Inflammatory macrophage (primary cell): Measurements from ENCODE around the gene PER2.
"Not testable (repeated sequence)": the region's sequence is repeated elsewhere in the genome, so short reads cannot be mapped to it uniquely, and the experiment has no call there.

Source experiments
- DNase-seq, 2 donors: peaks; one replicate each; pipeline ENCODE4 v3.0.0-alpha.2; 2020 to 2022

PER2 gene

GRCh38 chr2:238288650-238289573 lies 502 bp upstream of the PER2 start:
- peak; percentile 99 for DNase-seq

GRCh38 chr2:238286987-238287736 lies 1.2 kb downstream of the PER2 start:
- DNase-seq: peak in 1 of 2 donors; percentile 16

- DNase-seq: peak in 1 of 2 donors; percentile 15
Measured at GRCh38 chr2:238286551-238286950, 1.9 kb downstream of the PER2 start.

DNA sequence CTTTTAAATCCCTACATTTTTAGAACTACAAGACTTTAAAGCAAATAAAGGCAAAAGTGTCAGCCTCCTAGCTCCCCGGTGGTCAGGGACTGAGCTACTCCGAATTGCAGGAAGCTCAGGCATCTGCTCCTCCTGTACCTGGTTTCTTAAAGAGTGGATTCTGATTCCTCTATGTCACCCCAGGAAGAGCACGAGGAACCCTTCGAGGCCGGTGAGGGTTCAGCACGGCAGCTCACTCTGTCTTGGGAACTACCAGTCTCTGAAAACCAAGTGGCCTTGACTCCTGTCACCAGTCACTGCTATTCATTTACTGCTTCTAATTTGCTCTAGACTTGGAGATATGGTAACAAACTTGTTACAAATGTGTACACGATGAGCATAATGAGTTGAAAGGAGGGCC lies 2.3 kb downstream of the PER2 start:
- no peak for DNase-seq

GRCh38 chr2:238285653-238286082 lies 2.7 kb downstream of the PER2 start:
- DNase-seq: peak in 1 of 2 donors; percentile 5

GRCh38 chr2:238284802-238285515 lies 3.5 kb downstream of the PER2 start:
- no peak for DNase-seq

DNA sequence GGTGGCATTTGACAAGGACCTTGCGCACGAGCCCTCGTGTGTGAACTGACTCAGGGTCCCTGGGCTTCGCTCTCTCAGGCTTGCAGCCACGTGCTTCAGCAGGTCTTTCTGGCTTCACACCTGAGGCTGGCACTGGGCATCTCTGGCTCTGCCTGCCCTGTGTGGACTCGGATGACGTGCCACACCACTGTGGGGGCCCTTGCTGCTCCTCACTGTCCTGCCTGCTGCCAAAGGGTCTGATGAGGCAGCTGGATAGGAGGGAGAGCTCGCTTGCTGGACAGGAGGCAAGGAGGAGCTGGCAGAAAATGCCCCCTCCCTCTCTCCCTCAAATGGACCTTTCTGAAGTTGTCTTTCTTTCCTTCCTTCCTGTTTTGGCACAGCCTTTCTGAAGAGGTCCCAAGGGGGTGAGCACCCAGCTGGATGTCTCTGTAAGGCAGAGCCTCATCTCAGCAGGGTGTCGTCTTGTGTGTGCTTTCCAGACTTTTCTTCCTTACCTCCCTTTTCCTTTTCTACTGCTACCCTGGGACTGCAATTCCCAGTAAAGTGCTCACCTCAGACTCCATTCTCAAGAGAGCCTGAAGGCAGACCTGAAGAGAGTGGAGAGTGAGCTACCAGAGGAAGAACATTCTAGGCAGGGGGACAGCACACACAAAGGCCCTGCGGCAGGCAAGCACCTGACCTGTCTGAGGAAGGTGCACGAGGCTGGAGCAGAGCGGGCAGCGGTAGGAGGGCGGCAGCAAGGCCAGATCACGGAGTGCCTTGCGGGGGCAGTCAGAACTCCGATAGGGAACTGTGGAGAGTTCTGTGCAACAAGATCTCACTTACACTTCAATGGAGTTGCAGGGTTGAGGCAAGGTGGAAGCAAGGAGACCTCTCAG lies 5.3 kb downstream of the PER2 start:
- no peak for DNase-seq

DNA sequence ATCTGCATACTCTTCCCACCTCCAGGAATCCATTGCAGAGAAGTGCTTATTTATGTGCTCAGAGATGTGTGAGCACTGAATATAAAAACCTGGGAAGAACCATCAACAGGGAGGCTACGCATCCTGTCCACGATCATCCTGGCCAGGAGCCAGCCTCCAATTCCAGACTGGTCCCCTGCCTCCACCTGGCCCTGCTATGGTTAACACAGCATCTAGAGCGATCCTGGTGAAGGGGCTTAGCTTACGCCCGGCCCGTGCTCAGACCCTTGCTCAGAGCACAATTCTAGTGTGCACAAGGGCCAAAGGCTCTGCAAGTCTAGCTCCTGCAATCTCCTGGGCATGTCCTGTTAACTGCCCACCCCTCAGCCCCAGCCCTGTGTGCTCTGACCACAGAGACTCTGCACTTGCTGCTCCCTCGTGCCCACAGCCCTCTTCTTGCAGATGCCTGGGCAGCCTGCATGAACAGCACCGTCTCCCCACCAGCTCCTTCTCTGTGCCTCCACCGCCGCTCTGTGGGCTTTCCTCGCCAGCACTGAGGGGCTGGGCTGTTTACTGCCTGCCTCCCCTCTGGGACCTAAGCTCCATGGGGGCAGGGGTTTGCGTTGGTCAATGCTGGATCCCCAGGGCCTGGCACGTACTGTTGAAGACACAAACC lies 6.5 kb downstream of the PER2 start:
- DNase-seq: no peak

DNA sequence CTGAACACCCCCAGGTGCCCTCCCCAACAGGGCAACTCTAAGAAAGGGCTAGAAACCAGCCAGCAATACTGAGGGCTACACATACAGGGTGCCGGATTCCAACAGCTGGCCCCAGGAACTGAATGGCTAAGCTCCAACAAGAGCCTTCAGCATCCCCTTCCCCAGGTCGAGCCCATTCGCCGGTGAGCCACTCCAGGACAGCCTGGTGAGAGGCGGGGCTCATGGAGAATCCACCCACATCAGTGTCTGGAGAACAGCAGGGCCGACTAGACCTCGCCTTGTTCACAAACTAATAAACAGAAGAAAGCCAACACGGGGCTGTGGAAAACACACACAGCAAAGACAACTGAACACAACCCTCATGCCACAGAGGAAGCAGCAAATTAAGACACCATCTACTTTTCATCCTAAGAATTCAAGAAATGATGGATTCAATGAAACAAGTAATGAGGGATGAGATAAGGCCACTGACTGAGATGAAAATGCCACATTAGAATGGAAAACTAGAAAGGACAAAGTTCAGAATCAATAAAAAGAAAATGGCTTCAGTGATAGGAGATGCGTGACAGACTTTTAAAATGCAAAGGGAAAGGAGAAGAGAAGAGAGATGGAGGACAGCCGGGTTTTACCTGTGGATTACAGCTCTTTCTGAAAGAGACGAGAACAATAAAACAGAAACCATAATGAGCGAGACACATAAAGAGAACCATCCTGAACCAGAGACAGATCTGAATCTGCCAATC lies 8.2 kb downstream of the PER2 start:
- no peak for DNase-seq

DNA sequence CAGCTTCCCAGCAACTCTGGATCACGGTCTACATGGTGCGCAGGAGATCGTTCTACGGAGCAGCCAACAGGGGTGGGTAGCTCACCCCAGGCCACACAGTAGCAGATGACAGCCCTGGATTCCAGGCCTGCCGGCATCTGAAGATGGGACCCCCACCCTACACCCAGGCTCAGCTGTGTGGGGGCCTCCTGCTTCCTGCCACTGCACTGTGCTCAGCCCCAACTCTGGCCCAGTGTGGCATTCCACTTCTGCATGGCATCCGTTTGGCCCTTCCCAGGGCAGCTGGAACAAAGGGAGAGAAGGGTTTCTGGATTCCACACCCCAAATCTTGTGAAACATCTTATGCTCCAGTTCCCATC lies 9.1 kb downstream of the PER2 start:
- DNase-seq: no peak

DNA sequence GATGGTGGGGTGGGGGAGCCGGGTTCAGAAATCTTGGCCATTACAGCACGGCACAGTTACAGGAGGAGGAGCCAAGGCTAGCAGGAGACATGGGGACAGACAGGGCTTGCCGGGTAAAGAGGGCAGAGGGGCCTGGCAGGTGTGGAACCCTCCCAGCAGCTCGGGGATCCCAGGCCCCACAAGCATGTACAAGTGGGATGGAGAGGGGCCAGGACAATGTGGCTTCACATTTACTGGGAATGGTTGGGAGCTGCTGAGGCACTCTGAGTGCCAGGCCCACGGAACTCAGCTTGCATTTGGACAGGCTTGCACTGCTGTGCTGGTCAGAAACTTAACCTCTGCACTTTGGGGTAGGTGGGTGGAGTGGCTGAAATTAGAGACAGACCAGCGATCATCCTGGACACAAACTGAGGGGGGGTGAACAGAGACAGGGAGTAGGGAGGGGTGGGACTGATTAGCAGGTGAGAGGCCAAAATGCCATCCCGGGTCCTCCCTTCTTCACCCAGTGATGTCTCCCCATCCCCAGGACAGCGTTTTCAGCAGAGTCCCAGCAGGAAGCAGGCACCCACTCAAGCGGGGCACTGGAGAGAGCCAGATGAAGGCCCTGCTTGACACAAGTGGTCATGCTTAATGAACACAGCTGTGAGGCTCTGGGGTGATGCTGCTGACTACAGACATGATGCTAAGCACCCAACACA lies 9.6 kb downstream of the PER2 start:
- DNase-seq: no peak

DNA sequence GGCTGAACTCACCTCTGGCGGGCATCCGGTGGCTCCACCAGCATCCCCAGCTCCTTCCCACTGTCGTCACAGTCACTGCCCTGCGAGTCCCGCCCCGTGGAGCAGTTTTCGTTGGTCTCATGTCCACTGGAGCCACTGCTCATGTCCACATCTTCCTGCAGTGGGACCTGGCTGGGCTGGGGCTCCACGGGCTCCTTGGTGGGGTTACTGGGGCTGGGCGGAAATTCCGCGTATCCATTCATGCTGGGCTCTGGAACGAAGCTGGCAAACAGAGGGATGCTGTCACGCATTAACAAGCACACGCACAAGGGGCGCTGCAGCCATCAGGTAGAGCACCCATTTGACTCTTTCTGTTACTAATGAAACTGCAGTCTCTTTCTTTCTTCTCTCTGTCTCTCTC lies 10.7 kb downstream of the PER2 start:
- DNase-seq: no peak

- DNase-seq: no peak
Measured at GRCh38 chr2:238274152-238274865, 14.1 kb downstream of the PER2 start.

DNA sequence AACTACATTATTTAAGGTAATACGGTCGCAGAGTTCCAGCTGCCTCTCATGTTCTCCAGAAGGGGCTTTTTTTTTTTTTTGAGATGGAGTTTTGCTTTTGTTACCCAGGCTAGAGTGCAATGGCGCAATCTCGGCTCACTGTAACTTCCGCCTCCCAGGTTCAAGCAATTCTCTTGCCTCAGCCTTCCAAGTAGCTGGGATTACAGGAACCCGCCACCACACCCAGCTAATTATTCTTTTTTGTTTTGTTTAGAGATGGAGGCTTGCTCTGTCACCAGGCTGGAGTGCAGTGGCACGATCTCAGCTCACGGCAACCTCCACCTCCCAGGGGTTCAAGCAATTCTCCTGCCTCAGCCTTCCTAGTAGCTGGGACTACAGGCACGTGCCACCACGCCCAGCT lies 15.0 kb downstream of the PER2 start:
- DNase-seq: peak; percentile 13 to 37

GRCh38 chr2:238272156-238272555 lies 16.3 kb downstream of the PER2 start:
- DNase-seq: no peak

- not testable (repeated sequence) for DNase-seq
Measured at GRCh38 chr2:238271686-238272085, 16.7 kb downstream of the PER2 start.

- no peak for DNase-seq
Measured at GRCh38 chr2:238271061-238271554, 17.3 kb downstream of the PER2 start.

- DNase-seq: no peak
Measured at GRCh38 chr2:238270606-238271005, 17.8 kb downstream of the PER2 start.

DNA sequence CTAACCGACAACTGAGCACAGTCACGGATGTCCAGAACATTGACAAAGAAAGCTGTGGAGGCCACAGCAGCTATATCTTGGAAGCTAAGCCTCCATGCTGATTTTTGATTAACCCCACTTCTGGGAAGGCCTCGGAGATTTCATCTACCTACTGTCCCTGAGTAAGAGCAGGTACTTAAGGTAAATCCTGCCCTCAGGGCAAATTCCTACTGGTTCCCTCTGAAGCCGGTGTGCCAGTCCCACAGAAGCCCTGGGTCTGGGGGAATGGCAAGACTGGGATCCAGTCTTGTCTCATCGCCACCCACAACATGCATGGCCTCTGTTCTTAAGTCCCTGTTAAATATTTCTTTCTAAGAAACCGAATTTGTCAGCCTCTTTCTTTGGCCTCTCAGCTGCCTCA lies 18.7 kb downstream of the PER2 start:
- DNase-seq: no peak
